HepG2 (cell line): Measurements from ENCODE around the gene KMT5C. TPM values are rescaled to one million over a fixed set of nuclear protein-coding genes. Genes with fewer than 3 reads are reported as not detected.

Experiments used
- AGO1 ChIP-seq: fragments of 200-400 bp; formaldehyde crosslinking; IDR thresholded peaks from 2 replicates; pipeline ENCODE4 v1.6.1; 2017; ENCODE audit warnings: mild to moderate bottlenecking, low read depth, low read length, moderate library complexity; ENCODE audit not compliant: poor library complexity, severe bottlenecking
- ARHGAP35 ChIP-seq: sonication (generic); formaldehyde crosslinking; IDR thresholded peaks from 2 replicates; pipeline ENCODE4 v1.9.0; 2022; ENCODE audit warnings: mild to moderate bottlenecking, inconsistent platforms, moderate library complexity, missing genetic modification reagents, borderline replicate concordance
- CENPX ChIP-seq: sonication (generic); formaldehyde crosslinking; IDR thresholded peaks from 2 replicates; pipeline ENCODE4 v1.9.0; 2021; ENCODE audit warnings: mild to moderate bottlenecking, missing genetic modification reagents, moderate library complexity
- E2F1 ChIP-seq: sonication (generic); formaldehyde crosslinking; IDR thresholded peaks from 2 replicates; pipeline ENCODE4 v1.5.0; 2020; ENCODE audit warnings: missing genetic modification reagents
- HNRNPL ChIP-seq: fragments of 200-400 bp; formaldehyde crosslinking; IDR thresholded peaks from 2 replicates; pipeline ENCODE4 v1.6.1; 2017; ENCODE audit warnings: mild to moderate bottlenecking, low read depth, low read length
- MED8 ChIP-seq: sonication (generic); formaldehyde crosslinking; IDR thresholded peaks from 2 replicates; pipeline ENCODE4 v1.8.1; 2023; ENCODE audit warnings: mild to moderate bottlenecking, missing genetic modification reagents; ENCODE audit not compliant: insufficient replicate concordance
- RFX1 ChIP-seq: fragments of 450-650 bp; IDR thresholded peaks from 2 replicates; pipeline ENCODE4 v1.6.1; 2017
- TCF7 ChIP-seq: sonication (generic); IDR thresholded peaks from 2 replicates; pipeline ENCODE4 v1.6.1; 2016; ENCODE audit warnings: antibody characterized with exemption, low read depth
- ZNF503 ChIP-seq: sonication (generic); formaldehyde crosslinking; IDR thresholded peaks from 2 replicates; pipeline ENCODE4 v1.4.0; 2020; ENCODE audit warnings: missing genetic modification reagents
- ZNF691 ChIP-seq: sonication (generic); formaldehyde crosslinking; IDR thresholded peaks from 2 replicates; pipeline ENCODE4 v1.4.0; 2020; ENCODE audit warnings: missing genetic modification reagents, low read depth, mild to moderate bottlenecking, borderline replicate concordance
- ZNF816 ChIP-seq: sonication (generic); formaldehyde crosslinking; IDR thresholded peaks from 2 replicates; pipeline ENCODE4 v1.8.0; 2022; ENCODE audit warnings: missing genetic modification reagents, mild to moderate bottlenecking, borderline replicate concordance
- polyA plus RNA-seq, 8 experiments: library from polyadenylated mRNA; depleted of rRNA in 3 of 8; stranded (reverse) in 7 of 8; unstranded in 1 of 8; fragments of >200 nt; fragmentation: Illumina TruSeq in 4 of 8; extraction: Trizol in 4 of 8; gene quantifications; 2 replicates each; pipeline versions ENCODE4 v1.2.1 to v1.2.3, GENCODE V29; 2011 to 2016; ENCODE audit warnings: low read depth in 4 of 8, missing spikeins in 1 of 8, mixed read lengths in 1 of 8; ENCODE audit not compliant: insufficient read depth in 1 of 8
- total RNA-seq, 5 experiments: library from RNA; depleted of rRNA; stranded (reverse); fragments of >200 nt; fragmentation: Illumina TruSeq; extraction: Trizol; gene quantifications; 2 replicates each; pipeline ENCODE4 v1.2.3, GENCODE V29; 2016; ENCODE audit warnings: low read depth in 1 of 5
- TF ChIP-seq, protein P1 (sequence below): sonication (generic); formaldehyde crosslinking; IDR thresholded peaks from 2 replicates; pipeline ENCODE4 v1.5.1; 2020; ENCODE audit warnings: mild to moderate bottlenecking, missing genetic modification reagents, moderate library complexity
- TF ChIP-seq, protein P2 (sequence below): sonication (generic); formaldehyde crosslinking; IDR thresholded peaks from 2 replicates; pipeline ENCODE4 v1.5.0; 2020; ENCODE audit warnings: missing genetic modification reagents
- TF ChIP-seq, protein P3 (sequence below): sonication (generic); formaldehyde crosslinking; IDR thresholded peaks from 2 replicates; pipeline ENCODE4 v1.4.0; 2020; ENCODE audit warnings: mild to moderate bottlenecking, missing genetic modification reagents
- TF ChIP-seq, protein P4 (sequence below): IDR thresholded peaks from 2 replicates; pipeline ENCODE4 v1.6.1; 2016; ENCODE audit warnings: missing genetic modification reagents, missing compliant biosample characterization

KMT5C gene
- total and polyA plus RNA-seq, 2 of the 13 experiments (the other 11 are each of a cell fraction or from before 2014, with no cell fraction given) = 5.5 to 9.0 TPM

DNA sequence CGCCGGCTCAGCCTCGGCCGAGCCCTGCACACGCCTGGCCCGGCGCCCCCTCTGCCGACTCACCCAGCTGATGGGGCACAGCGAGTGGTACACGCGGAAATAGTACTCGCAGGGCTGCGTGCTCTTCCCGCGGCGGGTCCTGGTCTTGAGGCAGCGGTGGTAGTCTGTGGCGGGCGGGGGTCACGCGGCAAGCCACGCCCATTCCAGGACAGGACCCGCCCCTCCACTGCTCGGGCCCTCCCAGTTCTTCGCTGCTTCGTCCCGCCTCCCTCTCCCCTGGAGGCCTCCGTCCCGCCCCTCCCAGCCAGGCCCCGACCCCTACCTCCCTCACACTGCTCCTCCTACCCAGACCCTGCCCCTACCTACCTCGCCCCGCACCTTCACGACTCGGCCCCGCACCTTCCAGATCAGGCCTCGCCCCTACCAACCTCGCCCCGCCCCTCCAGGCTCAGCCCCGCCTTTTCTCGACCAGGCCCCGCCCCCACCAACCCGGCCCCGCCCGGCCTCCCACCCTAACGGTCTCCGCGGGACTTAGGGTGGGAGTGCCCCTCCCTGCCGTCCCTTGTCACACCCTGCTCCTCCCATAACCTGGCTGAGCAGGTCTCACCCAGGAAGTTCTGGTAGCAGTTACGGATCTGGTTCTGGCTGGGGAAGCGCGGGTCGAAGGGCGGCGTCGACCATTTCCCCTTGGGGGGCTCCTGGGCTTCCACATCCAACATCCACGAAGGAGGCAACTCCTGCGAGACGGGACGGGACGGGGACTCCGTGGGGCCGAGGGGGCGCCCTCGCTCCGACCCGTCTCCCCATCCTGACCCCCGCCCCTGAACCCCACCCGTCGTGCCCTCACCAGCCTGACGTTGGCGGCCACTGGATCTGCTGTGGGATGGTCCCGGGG, 14.4 kb downstream of the KMT5C start (continued):
- TF ChIP-seq, protein P1, sequence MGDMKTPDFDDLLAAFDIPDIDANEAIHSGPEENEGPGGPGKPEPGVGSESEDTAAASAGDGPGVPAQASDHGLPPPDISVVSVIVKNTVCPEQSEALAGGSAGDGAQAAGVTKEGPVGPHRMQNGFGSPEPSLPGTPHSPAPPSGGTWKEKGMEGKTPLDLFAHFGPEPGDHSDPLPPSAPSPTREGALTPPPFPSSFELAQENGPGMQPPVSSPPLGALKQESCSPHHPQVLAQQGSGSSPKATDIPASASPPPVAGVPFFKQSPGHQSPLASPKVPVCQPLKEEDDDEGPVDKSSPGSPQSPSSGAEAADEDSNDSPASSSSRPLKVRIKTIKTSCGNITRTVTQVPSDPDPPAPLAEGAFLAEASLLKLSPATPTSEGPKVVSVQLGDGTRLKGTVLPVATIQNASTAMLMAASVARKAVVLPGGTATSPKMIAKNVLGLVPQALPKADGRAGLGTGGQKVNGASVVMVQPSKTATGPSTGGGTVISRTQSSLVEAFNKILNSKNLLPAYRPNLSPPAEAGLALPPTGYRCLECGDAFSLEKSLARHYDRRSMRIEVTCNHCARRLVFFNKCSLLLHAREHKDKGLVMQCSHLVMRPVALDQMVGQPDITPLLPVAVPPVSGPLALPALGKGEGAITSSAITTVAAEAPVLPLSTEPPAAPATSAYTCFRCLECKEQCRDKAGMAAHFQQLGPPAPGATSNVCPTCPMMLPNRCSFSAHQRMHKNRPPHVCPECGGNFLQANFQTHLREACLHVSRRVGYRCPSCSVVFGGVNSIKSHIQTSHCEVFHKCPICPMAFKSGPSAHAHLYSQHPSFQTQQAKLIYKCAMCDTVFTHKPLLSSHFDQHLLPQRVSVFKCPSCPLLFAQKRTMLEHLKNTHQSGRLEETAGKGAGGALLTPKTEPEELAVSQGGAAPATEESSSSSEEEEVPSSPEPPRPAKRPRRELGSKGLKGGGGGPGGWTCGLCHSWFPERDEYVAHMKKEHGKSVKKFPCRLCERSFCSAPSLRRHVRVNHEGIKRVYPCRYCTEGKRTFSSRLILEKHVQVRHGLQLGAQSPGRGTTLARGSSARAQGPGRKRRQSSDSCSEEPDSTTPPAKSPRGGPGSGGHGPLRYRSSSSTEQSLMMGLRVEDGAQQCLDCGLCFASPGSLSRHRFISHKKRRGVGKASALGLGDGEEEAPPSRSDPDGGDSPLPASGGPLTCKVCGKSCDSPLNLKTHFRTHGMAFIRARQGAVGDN = peak; percentile 45
- no peak for TF ChIP-seq TCF7
- no peak for TF ChIP-seq ARHGAP35
- no peak for TF ChIP-seq RFX1
- TF ChIP-seq, protein P2, sequence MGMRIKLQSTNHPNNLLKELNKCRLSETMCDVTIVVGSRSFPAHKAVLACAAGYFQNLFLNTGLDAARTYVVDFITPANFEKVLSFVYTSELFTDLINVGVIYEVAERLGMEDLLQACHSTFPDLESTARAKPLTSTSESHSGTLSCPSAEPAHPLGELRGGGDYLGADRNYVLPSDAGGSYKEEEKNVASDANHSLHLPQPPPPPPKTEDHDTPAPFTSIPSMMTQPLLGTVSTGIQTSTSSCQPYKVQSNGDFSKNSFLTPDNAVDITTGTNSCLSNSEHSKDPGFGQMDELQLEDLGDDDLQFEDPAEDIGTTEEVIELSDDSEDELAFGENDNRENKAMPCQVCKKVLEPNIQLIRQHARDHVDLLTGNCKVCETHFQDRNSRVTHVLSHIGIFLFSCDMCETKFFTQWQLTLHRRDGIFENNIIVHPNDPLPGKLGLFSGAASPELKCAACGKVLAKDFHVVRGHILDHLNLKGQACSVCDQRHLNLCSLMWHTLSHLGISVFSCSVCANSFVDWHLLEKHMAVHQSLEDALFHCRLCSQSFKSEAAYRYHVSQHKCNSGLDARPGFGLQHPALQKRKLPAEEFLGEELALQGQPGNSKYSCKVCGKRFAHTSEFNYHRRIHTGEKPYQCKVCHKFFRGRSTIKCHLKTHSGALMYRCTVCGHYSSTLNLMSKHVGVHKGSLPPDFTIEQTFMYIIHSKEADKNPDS (CRISPR knock-in tag) = no peak
- no peak for TF ChIP-seq HNRNPL
- no peak for TF ChIP-seq AGO1
- TF ChIP-seq ZNF503 (CRISPR knock-in tag) = no peak
- TF ChIP-seq CENPX (CRISPR knock-in tag) = no peak
- TF ChIP-seq, protein P3, sequence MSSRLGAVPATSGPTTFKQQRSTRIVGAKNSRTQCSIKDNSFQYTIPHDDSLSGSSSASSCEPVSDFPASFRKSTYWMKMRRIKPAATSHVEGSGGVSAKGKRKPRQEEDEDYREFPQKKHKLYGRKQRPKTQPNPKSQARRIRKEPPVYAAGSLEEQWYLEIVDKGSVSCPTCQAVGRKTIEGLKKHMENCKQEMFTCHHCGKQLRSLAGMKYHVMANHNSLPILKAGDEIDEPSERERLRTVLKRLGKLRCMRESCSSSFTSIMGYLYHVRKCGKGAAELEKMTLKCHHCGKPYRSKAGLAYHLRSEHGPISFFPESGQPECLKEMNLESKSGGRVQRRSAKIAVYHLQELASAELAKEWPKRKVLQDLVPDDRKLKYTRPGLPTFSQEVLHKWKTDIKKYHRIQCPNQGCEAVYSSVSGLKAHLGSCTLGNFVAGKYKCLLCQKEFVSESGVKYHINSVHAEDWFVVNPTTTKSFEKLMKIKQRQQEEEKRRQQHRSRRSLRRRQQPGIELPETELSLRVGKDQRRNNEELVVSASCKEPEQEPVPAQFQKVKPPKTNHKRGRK (CRISPR knock-in tag) = no peak
- TF ChIP-seq ZNF691 (CRISPR knock-in tag) = no peak
- TF ChIP-seq ZNF816 (CRISPR knock-in tag) = no peak
- no peak for TF ChIP-seq MED8 (CRISPR knock-in tag)
- TF ChIP-seq E2F1 (CRISPR knock-in tag) = no peak
- TF ChIP-seq, protein P4, sequence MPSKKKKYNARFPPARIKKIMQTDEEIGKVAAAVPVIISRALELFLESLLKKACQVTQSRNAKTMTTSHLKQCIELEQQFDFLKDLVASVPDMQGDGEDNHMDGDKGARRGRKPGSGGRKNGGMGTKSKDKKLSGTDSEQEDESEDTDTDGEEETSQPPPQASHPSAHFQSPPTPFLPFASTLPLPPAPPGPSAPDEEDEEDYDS (CRISPR knock-in tag) = no peak
